HG03095 (cell line): ENCODE measurements around the gene HPSE.
"Not testable (repeated sequence)": the region's sequence is repeated elsewhere in the genome, so short reads cannot be mapped to it uniquely, and the experiment has no call there.

Experiments
- ATAC-seq: cut with Tn5 transposase; IDR thresholded peaks from one replicate; pipeline ENCODE4 v1.9.1; 2021; ENCODE audit warnings: moderate library complexity; ENCODE audit not compliant: unreplicated experiment

HPSE gene

DNA sequence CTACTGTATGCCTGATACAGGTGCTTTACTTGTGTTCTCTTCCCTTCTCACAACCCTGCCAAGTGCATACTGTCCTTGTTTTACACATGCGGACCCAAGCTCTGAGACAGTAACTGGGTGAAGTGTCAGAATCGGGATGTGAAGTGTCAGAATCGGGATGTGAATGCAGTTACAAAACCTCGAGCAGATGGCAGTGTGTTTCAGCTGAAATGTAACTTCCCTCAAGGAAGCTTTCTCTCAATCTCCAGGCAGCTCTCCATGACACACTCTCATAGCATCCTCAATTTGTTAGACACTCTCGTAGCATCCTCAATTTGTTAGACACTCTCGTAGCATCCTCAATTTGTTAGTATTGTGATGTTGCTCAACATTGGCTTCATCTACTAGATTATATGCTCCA is 1.1 kb upstream of the HPSE start:
- ATAC-seq, result no peak

- ATAC-seq, result no peak
These were observed 2.7 kb downstream of the HPSE start for GRCh38 chr4:83331956-83332355.

DNA sequence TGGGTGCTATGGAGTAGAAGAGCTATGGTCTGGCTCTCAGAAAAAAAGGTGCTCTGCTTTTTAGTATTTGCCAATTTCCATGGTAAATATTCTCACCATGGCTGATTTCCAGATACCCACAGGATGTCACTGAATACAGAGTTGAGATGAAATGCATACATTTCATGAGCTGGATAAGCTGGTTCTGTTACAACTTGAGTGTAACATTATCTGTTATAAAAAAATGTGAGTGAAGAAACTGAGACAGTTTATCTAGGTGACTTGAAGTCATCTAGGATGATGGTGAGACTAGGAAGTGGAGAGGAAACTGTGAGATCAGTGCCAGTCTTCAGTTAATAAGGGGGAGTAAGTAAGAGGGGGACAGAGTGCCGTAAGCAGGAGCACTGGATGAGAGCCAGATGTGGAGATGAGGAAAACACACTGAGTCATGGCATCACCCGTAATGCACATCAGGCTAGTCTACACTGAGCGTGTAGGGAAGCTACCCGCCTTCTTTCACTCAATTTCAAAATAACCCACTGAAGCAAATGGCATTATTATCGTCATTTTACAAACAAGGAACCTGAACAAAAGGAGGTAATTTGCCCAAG is 5.0 kb downstream of the HPSE start:
- ATAC-seq, result no peak

GRCh38 chr4:83328521-83329187 is 6.0 kb downstream of the HPSE start:
- no peak for ATAC-seq

- ATAC-seq, result no peak
These were observed 8.1 kb downstream of the HPSE start for GRCh38 chr4:83326546-83326945.

- not testable (repeated sequence) for ATAC-seq
These were observed 9.3 kb downstream of the HPSE start for GRCh38 chr4:83325306-83325705.

GRCh38 chr4:83323136-83323535 is 11.5 kb downstream of the HPSE start:
- no peak for ATAC-seq

GRCh38 chr4:83320548-83320947 is 14.1 kb downstream of the HPSE start:
- no peak for ATAC-seq

DNA sequence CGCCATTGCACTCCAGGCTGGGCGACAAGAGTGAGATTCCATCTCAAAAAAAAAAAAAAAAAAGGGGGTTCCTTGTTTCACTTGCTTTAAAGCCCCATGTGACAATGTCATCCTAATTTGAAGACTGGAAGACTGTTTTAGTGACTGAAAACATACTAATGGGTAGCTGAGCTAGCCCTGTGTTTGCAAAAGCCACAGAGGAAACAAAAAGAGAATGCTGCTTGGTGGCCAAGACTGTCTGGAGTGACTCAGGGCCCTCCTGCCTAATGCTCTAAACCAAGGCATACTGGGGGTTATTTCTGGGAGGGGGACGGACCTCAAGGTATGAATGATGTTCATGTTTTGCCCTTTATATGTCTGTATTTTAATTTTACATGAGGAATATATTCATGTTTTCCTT is 16.0 kb downstream of the HPSE start:
- no peak for ATAC-seq

DNA sequence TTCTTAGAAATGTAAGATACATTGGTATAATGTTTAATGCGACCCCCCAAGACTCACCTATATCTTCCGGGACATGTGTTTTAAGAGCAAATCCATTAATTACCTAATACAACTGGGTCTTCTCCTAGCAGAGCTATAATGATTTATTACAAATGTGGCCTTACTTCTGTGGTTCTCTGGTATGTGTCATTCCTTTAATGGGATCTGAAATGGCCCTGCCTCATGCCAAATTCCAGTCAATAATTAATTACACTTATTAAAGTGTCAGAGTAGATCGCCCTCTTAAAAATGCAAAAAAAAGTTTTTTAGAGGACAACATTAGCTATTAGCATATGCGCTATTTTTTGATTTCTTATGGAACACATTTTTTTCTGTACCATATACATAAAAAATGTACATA is 17.0 kb downstream of the HPSE start:
- ATAC-seq, result no peak

DNA sequence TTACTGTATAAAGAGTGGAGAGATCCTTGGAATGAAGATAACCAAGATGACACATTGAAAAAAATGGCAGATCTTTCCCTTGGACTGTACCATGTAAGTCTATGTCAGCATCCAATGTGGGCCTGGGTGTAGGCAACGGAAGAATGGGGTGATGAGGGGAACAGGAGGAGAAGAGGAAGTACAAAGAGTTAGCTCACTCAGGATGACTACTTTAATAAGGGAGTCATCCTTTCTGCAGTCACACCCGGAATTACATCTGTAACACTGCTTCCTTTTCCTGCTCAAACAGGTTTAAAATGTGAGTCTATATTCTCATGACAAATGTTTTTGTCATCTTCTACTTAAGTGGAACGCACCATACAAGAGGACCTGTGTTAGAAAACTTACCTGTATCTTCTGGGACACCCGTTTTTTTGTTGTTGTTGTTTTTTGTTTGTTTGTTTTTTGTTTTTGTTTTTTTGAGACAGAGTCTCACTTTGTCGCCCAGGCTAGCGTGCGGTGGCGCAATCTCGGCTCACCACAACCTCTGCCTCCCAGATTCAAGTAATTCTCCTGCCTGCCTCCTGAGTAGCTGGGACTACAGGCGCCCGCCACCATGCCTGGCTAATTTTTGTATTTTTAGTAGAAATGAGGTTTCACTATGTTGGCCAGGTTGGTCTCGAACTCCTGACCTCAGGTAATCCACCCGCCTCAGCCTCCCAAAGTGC is 18.0 kb downstream of the HPSE start:
- no peak for ATAC-seq

GRCh38 chr4:83315341-83315870 is 19.2 kb downstream of the HPSE start:
- ATAC-seq, result no peak

DNA sequence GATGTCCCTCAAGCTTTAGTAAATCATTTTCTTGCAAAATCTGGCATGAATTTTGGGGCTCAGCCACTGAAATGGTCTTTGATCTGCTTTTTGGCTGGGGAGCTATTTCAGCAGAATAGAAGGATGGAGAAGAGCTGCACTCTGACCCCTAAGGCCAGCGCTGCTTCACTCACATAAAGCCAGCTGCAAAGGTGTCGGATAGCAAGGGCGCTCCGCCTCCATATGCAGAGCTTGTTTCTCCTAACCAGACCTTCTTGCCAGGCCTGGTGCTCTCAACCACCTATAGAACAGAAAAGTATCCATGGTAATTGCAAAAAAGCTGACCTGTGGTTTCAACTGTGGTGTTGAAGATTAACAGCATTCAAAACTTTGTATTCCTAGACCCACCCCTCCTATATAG is 26.0 kb downstream of the HPSE start:
- ATAC-seq, result no peak

- no peak for ATAC-seq
These were observed 26.7 kb downstream of the HPSE start for GRCh38 chr4:83307920-83308319.

DNA sequence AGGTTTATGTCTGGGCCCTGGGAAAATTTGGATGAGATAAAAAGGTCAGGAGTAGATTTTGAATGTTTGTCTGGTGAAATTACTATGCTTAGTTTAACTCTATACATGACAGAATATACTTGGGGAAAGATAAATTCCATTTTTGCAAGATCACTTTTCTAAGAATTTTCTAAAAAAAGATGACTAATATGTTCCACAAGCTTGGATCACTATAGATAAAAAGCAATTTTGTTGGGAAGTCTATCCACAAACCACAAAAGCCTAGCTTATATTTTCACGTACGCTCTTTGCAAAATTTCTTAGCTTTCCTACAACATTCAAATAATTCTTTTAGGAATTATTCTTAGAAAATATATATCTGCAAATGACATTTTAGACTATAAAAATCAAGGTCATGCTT is 29.5 kb downstream of the HPSE start:
- no peak for ATAC-seq

GRCh38 chr4:83297548-83298260 is 36.9 kb downstream of the HPSE start:
- ATAC-seq, result no peak

DNA sequence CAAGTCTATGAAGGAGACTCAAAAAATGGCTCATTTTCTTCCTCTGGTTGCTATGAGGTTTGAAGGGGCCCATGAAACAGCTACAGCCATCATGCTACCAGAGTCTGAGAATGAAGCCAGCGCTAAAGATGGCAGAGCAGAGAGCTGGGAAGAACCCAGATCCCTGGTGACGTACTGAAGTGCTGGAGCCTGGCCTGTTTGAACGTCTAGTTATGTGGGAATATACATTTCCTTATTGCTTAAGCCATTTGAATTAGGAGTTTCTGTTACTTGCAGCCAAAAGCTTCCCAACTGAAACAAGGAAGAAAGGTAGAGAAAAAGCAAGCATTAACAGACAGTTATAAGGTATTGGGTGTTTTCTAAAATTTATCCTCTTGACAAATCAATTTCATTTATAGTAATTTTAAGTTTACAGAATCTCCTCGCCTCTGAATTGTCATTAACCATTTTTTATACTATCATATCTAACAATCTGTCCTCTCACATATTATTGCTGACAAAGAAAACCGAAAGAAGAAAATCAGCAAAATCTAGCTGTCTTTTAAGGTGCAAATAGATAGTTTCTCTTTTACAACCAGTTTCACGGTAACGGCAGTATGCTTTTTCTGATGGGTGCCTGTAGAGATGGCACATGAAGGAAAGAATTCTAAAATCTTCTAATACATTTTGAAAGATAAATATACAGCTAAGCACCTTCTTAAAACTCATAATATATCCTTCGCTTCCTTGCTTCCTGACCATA is 41.2 kb downstream of the HPSE start:
- no peak for ATAC-seq

DNA sequence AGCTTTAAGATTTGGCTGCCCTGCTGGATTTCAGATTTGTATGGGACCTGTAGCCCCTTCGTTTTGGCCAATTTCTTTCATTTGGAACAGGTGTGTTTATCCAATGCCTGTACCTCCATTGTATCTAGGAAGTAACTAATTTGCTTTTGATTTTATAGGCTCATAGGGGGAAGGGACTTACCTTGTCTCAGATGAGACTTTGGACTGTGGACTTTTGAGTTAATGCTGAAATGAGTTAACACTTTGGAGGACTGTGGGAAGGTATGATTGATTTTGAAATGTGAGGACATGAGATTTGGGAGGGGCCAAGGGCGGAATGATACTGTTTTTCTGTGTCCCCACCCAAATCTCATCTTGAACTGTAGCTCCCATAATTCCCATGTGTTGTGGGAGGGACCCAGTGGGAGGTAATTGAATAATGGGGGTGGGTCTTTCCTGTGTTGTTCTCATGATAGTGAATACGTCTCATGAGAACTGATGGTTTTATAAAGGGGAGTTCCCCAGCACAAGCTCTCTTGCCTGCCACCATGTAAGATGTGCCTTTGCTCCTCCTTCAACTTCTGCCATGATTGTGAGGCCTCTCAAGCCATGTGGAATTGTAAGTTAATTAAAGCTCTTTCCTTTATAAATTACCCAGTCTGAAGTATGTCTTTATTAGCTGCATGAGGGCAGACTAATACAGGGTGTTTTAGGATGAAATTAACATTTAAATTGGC is 44.4 kb downstream of the HPSE start:
- ATAC-seq, result not testable (repeated sequence)

GRCh38 chr4:83288381-83288780 is 46.3 kb downstream of the HPSE start:
- not testable (repeated sequence) for ATAC-seq

DNA sequence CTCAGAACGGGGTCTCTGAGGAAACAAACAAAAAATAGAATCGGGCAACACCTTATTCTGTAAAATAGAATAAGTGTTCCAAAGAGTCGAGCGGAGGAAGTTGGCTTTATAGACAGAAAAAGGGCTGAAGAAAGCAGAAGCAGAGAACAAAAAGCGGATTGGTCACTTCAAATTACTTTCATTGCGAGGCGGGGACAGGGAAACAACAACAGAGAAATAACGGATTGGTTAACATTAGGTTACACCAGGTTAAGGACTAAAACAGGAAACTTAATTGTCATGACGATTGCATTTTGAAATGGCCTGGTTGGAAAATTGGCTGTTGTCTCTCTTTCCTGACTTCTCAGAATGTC is 49.6 kb downstream of the HPSE start:
- ATAC-seq, result no peak
